Measurements from ENCODE around the gene PRUNE2. TPM values are rescaled to one million over a fixed set of nuclear protein-coding genes. Genes with fewer than 3 reads are reported as not detected.

Gene PRUNE2
- total RNA-seq, 4 donors from 2014 or later, result 67.6 to 105 (median 95.6) TPM

DNA sequence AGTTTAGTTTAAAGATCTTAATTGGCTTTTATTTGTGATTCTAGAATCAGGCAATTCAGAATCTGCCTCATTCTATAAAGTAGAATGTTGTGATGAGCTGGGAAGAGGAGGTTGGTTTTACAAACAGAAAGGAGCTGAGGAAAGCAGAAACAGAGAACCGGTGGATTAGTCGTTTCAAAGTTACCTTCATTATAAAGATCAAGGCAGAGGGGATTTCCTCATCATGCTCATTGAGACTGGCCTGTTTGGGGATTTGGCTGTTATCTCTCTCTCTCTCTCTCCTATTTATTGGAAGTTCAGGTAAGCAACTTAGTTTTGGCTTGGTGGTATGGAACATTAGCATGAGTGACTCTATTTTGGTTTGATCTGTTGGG lies 313.0 kb downstream of the PRUNE2 start:
- 18 to 45% methylated on average over 2 of the region's 2 CpGs for WGBS, 2 donors (ENCODE audit: low coverage in 1 of 2)
- in situ Hi-C loops (cut with MboI; ENCODE audit: low pct_ligation_motif_present in 1 of 4, low pct_unique_long_range_greater_than_20kb in 1 of 4, low sequenced_read_pairs in 3 of 4) (no loop called here), intact Hi-C loops (cut with DNase I; ENCODE audit: low total_unique reads) (no loop called here)
- DNase-seq, result no peak
- no peaks in the 10 kb centered on the region for H3K27me3 ChIP-seq
- no peaks in the 10 kb centered on the region for H3K36me3 ChIP-seq
- H3K4me1 ChIP-seq, result peaks cover 0 to 4% (median 3%) of the 10 kb centered on the region in 4 donors
- H3K9me3 ChIP-seq, result no peaks in the 10 kb centered on the region
- TF ChIP-seq POLR2AphosphoS5 (IDR thresholded peaks at IDR 0.05) (no peak), EP300 (IDR thresholded peaks at IDR 0.05; ENCODE audit: low read depth) (no peak), POLR2A (IDR thresholded peaks at IDR 0.05) (no peak), CTCF (IDR thresholded peaks at IDR 0.05) (no peak)
- H3K4me3 ChIP-seq, result no peak overlapping the region
- H3K27ac ChIP-seq, result no peak overlapping the region

- no peaks in the 10 kb centered on the region for H3K9me3 ChIP-seq
- H3K36me3 ChIP-seq, result no peaks in the 10 kb centered on the region
- H3K4me1 ChIP-seq, result peaks cover 2 to 10% (median 7%) of the 10 kb centered on the region in 4 donors
- WGBS, 2 donors (ENCODE audit: low coverage in 1 of 2), result 65 to 72% methylated on average over 6 of the region's 6 CpGs
- intact Hi-C loops (cut with DNase I; ENCODE audit: low total_unique reads) (no loop called here), in situ Hi-C loops (cut with MboI; ENCODE audit: low pct_ligation_motif_present in 1 of 4, low pct_unique_long_range_greater_than_20kb in 1 of 4, low sequenced_read_pairs in 3 of 4) (no loop called here)
- TF ChIP-seq POLR2A (IDR thresholded peaks at IDR 0.05), result no peak
- no peak for TF ChIP-seq CTCF (IDR thresholded peaks at IDR 0.05)
- H3K27ac ChIP-seq, result no peak overlapping the region
- DNase-seq, result no peak
- no peaks in the 10 kb centered on the region for H3K27me3 ChIP-seq
- H3K4me3 ChIP-seq, result no peak overlapping the region
Measured at GRCh38 chr9:76592091-76592973, 313.6 kb downstream of the PRUNE2 start.

DNA sequence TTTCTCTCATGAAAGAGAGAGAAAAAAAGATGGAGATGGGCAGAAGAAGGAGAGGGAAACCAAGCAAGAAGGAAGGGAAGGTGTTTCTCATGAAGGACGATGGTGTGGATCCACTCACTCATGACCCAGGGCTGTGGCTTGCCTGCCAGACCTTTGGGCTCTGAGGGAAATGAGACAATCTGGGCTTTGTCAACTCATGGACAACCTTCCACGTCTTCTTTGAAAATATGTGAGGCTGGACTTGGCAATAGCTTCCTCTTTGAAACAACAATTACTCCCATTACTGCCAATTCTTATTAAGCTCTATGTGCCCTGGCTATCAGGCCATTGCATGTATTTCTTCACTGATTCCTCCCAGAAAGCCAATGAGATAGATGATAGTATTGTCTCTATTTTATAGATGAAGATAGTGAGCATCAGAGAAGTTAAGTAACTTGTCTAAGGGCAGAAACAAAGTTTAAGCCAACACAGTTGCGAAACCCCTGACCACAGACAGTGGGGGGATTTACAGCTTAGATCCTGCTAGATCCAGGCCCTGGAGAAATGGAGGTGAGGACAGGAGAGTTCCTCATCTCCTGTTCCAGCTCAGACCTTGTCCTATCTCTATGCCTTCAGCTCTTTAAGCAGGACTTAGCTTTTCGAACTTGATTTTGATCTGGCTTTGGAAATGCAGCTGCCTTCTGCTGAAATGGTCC lies 314.5 kb downstream of the PRUNE2 start:
- H3K4me3 ChIP-seq, result no peak overlapping the region
- in situ Hi-C loops (cut with MboI; ENCODE audit: low pct_ligation_motif_present in 1 of 4, low pct_unique_long_range_greater_than_20kb in 1 of 4, low sequenced_read_pairs in 3 of 4), result no loop called here
- no peaks in the 10 kb centered on the region for H3K36me3 ChIP-seq
- no peak overlapping the region for H3K27ac ChIP-seq
- 86 to 90% methylated on average over 3 to 4 of the region's 4 CpGs for WGBS, 2 donors (ENCODE audit: low coverage in 1 of 2)
- no peak for TF ChIP-seq EP300 (IDR thresholded peaks at IDR 0.05; ENCODE audit: low read depth)
- TF ChIP-seq POLR2A (IDR thresholded peaks at IDR 0.05), result no peak
- H3K4me1 ChIP-seq, result peaks cover 2 to 19% (median 12%) of the 10 kb centered on the region in 4 donors
- DNase-seq, result no peak
- no peaks in the 10 kb centered on the region for H3K9me3 ChIP-seq
- intact Hi-C loops (cut with DNase I; ENCODE audit: low total_unique reads), result no loop called here
- H3K27me3 ChIP-seq, result no peaks in the 10 kb centered on the region

DNA sequence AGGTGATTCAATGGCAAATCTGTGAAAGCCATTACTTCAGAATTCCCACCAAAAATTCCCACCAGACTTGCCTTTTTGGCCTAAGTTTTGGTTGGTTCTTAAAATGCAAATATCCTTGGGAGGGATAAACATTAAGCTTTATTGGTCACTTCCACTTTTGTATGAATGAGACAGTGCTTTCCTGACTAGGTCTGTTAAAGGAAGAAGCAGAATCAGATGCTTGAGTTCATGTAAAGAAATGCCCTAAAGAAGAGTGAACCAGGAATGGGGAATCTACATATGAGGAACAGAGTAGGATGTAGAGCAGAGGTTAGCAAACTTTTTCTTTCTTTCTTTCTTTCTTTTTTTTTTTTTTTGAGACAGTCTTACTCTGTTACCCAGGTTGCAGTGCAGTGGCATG lies 317.6 kb downstream of the PRUNE2 start:
- Histone ChIP-seq H3K4me1 (peaks cover 2 to 30% (median 20%) of the 10 kb centered on the region in 4 donors), H3K9me3 (no peaks in the 10 kb centered on the region), H3K27ac (peak overlapping the region in 2 of 4 donors; percentile 54 to 82), H3K36me3 (no peaks in the 10 kb centered on the region), H3K4me3 (no peak overlapping the region), H3K27me3 (no peaks in the 10 kb centered on the region)
- in situ Hi-C loops (cut with MboI; ENCODE audit: low pct_ligation_motif_present in 1 of 4, low pct_unique_long_range_greater_than_20kb in 1 of 4, low sequenced_read_pairs in 3 of 4), result no loop called here
- TF ChIP-seq EP300 (IDR thresholded peaks at IDR 0.05; ENCODE audit: low read depth) (no peak), POLR2AphosphoS5 (IDR thresholded peaks at IDR 0.05) (no peak), CTCF (IDR thresholded peaks at IDR 0.05) (no peak), POLR2A (IDR thresholded peaks at IDR 0.05) (no peak)
- DNase-seq, result no peak
- intact Hi-C loops (cut with DNase I; ENCODE audit: low total_unique reads), result no loop called here

All from transverse colon (tissue), 4 donors.